BJ (cell line): Measurements from ENCODE around the gene SSBP3. TPM values are rescaled to one million over a fixed set of nuclear protein-coding genes. Genes with fewer than 3 reads are reported as not detected.

Experiments used
- CTCF ChIA-PET: fragments of 350-600 bp; formaldehyde crosslinking; extraction: SDS; loops from one replicate; lab custom pipeline; 2021; ENCODE audit warnings: antibody characterized with exemption, inconsistent platforms; lab: Yijun Ruan, JAX
- POLR2A ChIA-PET: fragments of 300-600 bp; sonication (Branson Sonifier 250); formaldehyde crosslinking; extraction: SDS; loops from one replicate; lab custom pipeline; 2021; ENCODE audit warnings: antibody characterized with exemption; lab: Charles Lee
- DNase-seq: peaks from one replicate; pipeline ENCODE4 v3.0.0-alpha.2; 2011; ENCODE audit warnings: low read depth
- H3K27me3 ChIP-seq: 2 replicates; pipeline ENCODE4 v1.6.0; 2011; ENCODE audit warnings: low read length; ENCODE audit not compliant: control insufficient read depth, insufficient read depth
- H3K36me3 ChIP-seq: 2 replicates; pipeline ENCODE4 v1.5.1; 2011; ENCODE audit warnings: low read length; ENCODE audit not compliant: control insufficient read depth, insufficient read depth
- H3K4me3 ChIP-seq: 2 replicates; pipeline ENCODE4 v1.5.1; 2011; ENCODE audit warnings: low read depth, mild to moderate bottlenecking, control low read depth, low read length
- polyA plus RNA-seq: library from polyadenylated mRNA; depleted of rRNA; stranded (reverse); fragments of >200 nt; gene quantifications from 2 replicates; pipeline ENCODE4 v1.2.3, GENCODE V29; 2011
- TF ChIP-seq, protein P1 (sequence below): IDR thresholded peaks from 2 replicates; pipeline ENCODE4 v1.5.1; 2011; ENCODE audit warnings: low read depth, mild to moderate bottlenecking, control low read depth, inconsistent platforms, low read length, moderate library complexity; ENCODE audit not compliant: insufficient read depth

Gene SSBP3
- polyA plus RNA-seq, 1 experiment, result 25.9 TPM

DNA sequence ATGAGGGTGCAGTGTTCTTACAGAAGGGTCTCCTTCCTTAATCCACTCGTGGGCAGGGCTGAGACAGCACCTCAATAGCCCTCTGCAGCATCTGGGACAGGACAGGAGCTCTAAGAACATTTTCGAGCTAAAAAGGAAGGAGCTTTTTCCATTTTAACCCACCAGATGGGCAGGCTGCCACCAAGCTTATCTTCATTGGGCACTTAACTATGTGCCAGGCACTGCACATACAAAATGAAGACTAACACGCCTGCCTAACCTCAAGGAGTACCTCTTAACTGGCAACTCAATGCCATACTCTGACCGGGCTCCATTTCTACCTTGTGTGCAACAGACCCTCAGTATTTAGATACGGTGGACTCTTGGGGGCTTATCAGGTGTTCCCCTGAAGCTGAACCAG lies 48.2 kb downstream of the SSBP3 start:
- H3K4me3 ChIP-seq, result no peak overlapping the region
- ChIA-PET CTCF (interaction anchor here (0.9 to 1.0 kb wide), 2 partner anchors 12 to 14 kb away, joined by 3 read pairs; no protein-coding TSS in a partner anchor), POLR2A (no interaction called here)
- no peak for DNase-seq
- H3K27me3 ChIP-seq, result no peaks in the 10 kb centered on the region
- TF ChIP-seq, protein P1, sequence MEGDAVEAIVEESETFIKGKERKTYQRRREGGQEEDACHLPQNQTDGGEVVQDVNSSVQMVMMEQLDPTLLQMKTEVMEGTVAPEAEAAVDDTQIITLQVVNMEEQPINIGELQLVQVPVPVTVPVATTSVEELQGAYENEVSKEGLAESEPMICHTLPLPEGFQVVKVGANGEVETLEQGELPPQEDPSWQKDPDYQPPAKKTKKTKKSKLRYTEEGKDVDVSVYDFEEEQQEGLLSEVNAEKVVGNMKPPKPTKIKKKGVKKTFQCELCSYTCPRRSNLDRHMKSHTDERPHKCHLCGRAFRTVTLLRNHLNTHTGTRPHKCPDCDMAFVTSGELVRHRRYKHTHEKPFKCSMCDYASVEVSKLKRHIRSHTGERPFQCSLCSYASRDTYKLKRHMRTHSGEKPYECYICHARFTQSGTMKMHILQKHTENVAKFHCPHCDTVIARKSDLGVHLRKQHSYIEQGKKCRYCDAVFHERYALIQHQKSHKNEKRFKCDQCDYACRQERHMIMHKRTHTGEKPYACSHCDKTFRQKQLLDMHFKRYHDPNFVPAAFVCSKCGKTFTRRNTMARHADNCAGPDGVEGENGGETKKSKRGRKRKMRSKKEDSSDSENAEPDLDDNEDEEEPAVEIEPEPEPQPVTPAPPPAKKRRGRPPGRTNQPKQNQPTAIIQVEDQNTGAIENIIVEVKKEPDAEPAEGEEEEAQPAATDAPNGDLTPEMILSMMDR, result no peak
- H3K36me3 ChIP-seq, result peaks cover 2% of the 10 kb centered on the region

DNA sequence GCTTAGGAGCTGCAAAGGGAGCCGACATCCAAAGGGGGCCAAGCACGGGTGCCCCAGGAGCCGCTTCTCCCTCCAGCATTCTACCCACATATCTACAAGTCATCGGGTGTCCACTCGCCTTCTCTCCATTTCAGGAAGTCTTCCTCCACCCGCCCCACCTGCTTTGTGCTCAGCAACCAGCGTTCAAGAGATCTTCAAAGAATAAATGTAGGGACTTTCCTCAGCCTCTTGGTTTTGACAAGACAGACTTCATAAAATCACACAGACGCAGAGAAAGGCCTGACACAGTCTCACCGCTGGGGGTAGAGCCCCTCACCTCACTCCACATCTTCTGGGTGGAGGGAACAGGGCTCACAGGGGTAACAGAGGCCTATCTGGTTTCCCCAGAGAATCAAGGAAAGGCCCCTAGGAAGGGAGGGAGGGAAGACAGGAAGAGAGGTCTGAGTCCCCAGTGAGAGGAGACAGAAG lies 49.5 kb downstream of the SSBP3 start:
- H3K4me3 ChIP-seq, result no peak overlapping the region
- ChIA-PET POLR2A (no interaction called here), CTCF (interaction anchor here (1.3 kb wide), 1 partner anchor 9 kb away, joined by 3 read pairs; no protein-coding TSS in a partner anchor)
- DNase-seq, result no peak
- H3K27me3 ChIP-seq, result no peaks in the 10 kb centered on the region
- TF ChIP-seq, protein P1, result no peak
- peaks cover 2% of the 10 kb centered on the region for H3K36me3 ChIP-seq

DNA sequence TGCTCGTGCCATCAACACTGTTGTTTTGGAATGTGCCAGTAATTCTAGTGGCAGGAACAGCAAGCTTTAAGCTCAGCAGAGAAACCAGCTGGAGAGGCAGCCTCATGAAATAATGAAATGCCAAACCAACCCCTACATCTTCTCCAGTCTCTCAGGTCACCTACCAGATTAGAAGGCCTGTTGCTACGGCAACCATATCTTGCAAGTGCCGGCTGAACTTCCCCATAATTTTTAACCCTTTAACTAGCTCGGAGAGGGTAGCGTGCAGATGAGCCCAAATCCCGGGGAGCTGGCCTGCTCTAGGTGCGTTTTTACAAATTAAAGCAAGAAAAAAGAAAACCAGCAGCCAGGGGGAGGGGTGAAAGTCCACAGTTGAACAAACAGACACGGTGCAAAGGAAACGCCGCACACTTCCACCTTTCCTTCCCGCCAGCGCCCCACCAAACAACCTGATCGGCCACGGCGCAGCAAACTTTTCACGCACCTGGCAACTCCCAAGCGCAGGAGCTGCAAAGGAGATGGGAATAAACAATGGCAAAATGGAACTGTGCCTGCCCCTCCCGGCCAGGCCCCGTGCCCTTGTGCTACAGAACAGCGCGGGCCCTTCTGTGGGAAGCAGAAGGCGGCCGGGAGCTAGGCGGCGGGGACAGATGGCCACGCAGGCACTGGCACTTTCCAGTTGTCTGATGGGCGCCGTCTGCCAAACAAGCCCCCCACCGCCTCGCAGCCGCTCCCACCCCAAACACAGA lies 50.1 kb downstream of the SSBP3 start:
- CTCF ChIA-PET, result interaction anchor here (1.3 kb wide), 1 partner anchor 10 kb away, joined by 3 read pairs; no protein-coding TSS in a partner anchor
- no peak for DNase-seq
- TF ChIP-seq, protein P1, result no peak

DNA sequence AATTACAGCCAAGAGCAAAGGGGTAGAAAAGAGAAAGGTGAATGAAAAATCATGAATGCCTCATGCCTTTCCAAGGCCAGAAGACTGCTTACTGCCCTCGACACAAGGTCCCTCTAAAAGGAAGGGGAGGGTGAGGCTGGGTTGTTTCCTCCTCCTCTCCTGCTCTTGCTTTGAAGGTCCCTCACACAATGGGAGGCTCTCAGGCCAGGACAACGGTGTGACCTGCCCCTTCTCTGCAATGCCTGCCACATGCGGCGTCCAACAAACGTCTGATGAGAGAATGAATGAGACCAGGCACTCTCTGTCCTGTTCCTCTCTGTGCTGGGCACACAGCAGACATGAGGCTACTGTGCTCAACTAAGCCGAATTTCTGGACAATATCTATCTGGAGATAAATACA lies 51.3 kb downstream of the SSBP3 start:
- Histone ChIP-seq H3K27me3 (no peaks in the 10 kb centered on the region), H3K36me3 (peaks cover 2% of the 10 kb centered on the region), H3K4me3 (no peak overlapping the region)
- POLR2A ChIA-PET, result no interaction called here
- TF ChIP-seq, protein P1, result no peak
- no peak for DNase-seq
- CTCF ChIA-PET, result no interaction called here

More for the DNA sequence above, 50.1 kb downstream of the SSBP3 start:
- H3K27me3 ChIP-seq, result no peaks in the 10 kb centered on the region
- H3K36me3 ChIP-seq, result peaks cover 2% of the 10 kb centered on the region
- H3K4me3 ChIP-seq, result no peak overlapping the region
- POLR2A ChIA-PET, result no interaction called here

DNA sequence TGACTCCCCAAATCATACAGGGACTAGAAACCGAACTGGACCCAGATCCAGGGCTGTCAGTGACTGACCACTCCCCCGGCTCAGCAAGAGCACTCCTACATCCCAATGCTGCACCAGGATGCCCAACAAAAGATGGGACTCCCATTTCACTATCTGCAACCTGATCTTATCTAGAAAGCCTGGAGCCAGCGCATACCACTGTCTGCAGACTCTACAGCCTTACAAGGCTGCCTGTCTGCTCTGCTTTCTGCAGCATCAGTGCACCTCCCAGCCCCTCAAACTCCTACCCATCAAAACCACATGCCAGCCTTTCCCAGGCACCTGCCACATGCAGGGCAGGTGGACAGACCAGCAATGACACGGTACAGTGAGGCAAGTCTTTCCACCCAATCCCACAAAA lies 52.2 kb downstream of the SSBP3 start:
- no peak for DNase-seq
- Histone ChIP-seq H3K27me3 (no peaks in the 10 kb centered on the region), H3K4me3 (no peak overlapping the region), H3K36me3 (peaks cover 2% of the 10 kb centered on the region)
- POLR2A ChIA-PET, result no interaction called here
- CTCF ChIA-PET, result no interaction called here
- TF ChIP-seq, protein P1, result no peak
